ENCODE measurements around the gene CTSZ.

Gene CTSZ

DNA sequence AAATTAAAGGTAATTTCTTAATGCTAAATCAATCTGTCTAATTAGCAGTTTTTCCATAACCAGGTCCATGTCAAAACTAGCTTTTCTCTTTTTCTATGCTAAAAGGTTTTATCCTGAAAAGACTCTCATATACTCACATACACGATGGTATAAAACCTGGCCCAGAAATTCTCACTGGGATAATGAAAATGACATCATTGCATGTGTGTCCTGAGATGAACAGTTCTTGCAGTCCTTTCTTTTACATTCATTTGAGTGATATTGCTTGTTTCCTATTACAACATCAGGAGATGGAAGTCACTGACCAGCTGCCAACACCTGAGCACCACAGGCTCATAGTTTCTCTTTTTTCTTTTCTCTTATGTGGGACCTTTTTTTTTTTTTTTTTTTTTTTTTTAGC, 43.4 kb upstream of the CTSZ start:
- no peak overlapping the region for H3K4me3 ChIP-seq (ENCODE audit: low read length, poor library complexity, severe bottlenecking)

GRCh38 chr20:59048681-59049030, 41.6 kb upstream of the CTSZ start:
- Histone ChIP-seq H3K4me2 (ENCODE audit: low read depth, low read length, poor library complexity, severe bottlenecking) (peak overlapping the region; percentile 35), H3K27me3 (ENCODE audit: insufficient read depth, low read length, poor library complexity, severe bottlenecking) (peaks cover 4% of the 10 kb centered on the region), H3K9ac (ENCODE audit: low read depth, low read length, poor library complexity, severe bottlenecking) (no peak overlapping the region), H3K4me1 (ENCODE audit: insufficient read depth, low read length, poor library complexity, severe bottlenecking) (peaks cover 5% of the 10 kb centered on the region), H3K9me3 (ENCODE audit: insufficient read depth, low read depth, low read length) (no peaks in the 10 kb centered on the region), H2AFZ (ENCODE audit: low read length) (no peak overlapping the region), H3K4me3 (ENCODE audit: low read length, poor library complexity, severe bottlenecking) (no peak overlapping the region), H3K79me2 (ENCODE audit: insufficient read depth, low read length) (no peaks in the 10 kb centered on the region), H4K20me1 (ENCODE audit: insufficient read depth, low read length, poor library complexity, severe bottlenecking) (no peaks in the 10 kb centered on the region), H3K36me3 (ENCODE audit: insufficient read depth, low read length) (no peaks in the 10 kb centered on the region), H3F3A (ENCODE audit: low read depth) (no peaks in the 10 kb centered on the region), H3K9me2 (replicated peaks; ENCODE audit: low read depth, low read length) (no peaks in the 10 kb centered on the region)
- TF ChIP-seq EZH2phosphoT487 (IDR thresholded peaks at IDR 0.05; ENCODE audit: borderline replicate concordance): no peak
- TF ChIP-seq, protein P1, sequence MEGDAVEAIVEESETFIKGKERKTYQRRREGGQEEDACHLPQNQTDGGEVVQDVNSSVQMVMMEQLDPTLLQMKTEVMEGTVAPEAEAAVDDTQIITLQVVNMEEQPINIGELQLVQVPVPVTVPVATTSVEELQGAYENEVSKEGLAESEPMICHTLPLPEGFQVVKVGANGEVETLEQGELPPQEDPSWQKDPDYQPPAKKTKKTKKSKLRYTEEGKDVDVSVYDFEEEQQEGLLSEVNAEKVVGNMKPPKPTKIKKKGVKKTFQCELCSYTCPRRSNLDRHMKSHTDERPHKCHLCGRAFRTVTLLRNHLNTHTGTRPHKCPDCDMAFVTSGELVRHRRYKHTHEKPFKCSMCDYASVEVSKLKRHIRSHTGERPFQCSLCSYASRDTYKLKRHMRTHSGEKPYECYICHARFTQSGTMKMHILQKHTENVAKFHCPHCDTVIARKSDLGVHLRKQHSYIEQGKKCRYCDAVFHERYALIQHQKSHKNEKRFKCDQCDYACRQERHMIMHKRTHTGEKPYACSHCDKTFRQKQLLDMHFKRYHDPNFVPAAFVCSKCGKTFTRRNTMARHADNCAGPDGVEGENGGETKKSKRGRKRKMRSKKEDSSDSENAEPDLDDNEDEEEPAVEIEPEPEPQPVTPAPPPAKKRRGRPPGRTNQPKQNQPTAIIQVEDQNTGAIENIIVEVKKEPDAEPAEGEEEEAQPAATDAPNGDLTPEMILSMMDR (conservative IDR thresholded peaks at IDR 0.05; ENCODE audit: low read length): no peak

More for the DNA sequence above, 43.4 kb upstream of the CTSZ start:
- H3K4me1 ChIP-seq (ENCODE audit: insufficient read depth, low read length, poor library complexity, severe bottlenecking): no peaks in the 10 kb centered on the region
- no peak overlapping the region for H3K4me2 ChIP-seq (ENCODE audit: low read depth, low read length, poor library complexity, severe bottlenecking)
- H3F3A ChIP-seq (ENCODE audit: low read depth): no peaks in the 10 kb centered on the region
- no peak overlapping the region for H2AFZ ChIP-seq (ENCODE audit: low read length)
- no peaks in the 10 kb centered on the region for H3K79me2 ChIP-seq (ENCODE audit: insufficient read depth, low read length)
- H3K9ac ChIP-seq (ENCODE audit: low read depth, low read length, poor library complexity, severe bottlenecking): no peak overlapping the region
- no peaks in the 10 kb centered on the region for H4K20me1 ChIP-seq (ENCODE audit: insufficient read depth, low read length, poor library complexity, severe bottlenecking)
- no peak for TF ChIP-seq EZH2phosphoT487 (IDR thresholded peaks at IDR 0.05; ENCODE audit: borderline replicate concordance)
- TF ChIP-seq, protein P1 (conservative IDR thresholded peaks at IDR 0.05; ENCODE audit: low read length): no peak
- no peaks in the 10 kb centered on the region for H3K36me3 ChIP-seq (ENCODE audit: insufficient read depth, low read length)
- H3K27me3 ChIP-seq (ENCODE audit: insufficient read depth, low read length, poor library complexity, severe bottlenecking): peaks cover 4% of the 10 kb centered on the region
- H3K9me3 ChIP-seq (ENCODE audit: insufficient read depth, low read depth, low read length): no peaks in the 10 kb centered on the region
- H3K9me2 ChIP-seq (replicated peaks; ENCODE audit: low read depth, low read length): no peaks in the 10 kb centered on the region

DNA sequence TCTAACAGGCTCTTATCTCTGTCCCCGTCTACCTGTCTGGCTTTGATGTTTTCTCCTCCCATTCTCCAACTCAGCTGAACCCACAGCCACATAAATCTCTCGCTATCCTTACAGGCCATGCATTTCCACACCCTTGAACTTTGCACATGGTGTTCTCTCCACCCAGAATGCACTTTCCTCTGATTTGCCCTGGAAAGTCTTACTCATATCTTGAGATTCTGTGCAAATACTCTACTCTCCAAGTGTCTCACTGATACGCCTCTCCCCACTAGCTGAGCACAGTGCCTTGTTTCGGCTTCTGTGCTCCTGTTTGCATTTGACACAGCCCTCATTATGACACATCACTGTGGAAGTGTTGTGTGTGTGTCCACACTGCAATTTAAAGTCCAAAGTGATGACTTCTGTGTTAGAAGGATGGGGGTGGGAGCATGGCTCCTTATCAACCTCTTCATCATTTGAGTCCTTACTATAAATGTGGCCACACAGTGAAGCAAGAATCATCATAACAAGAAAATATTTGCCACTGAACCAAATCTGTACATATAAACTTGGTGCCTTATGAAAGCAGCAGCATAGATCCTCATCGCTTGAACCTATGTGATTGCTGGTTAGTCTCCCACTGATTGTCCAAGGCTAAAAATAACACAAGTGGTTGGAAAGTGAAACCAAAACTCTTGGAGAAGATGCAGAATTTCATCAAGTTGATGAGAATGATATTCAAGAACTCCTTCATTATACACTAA, 41.1 kb upstream of the CTSZ start:
- Histone ChIP-seq H3K4me2 (ENCODE audit: low read depth, low read length, poor library complexity, severe bottlenecking) (peak overlapping the region; percentile 35), H2AFZ (ENCODE audit: low read length) (no peak overlapping the region)

More for the DNA sequence above, 41.1 kb upstream of the CTSZ start:
- Histone ChIP-seq H3K9ac (ENCODE audit: low read depth, low read length, poor library complexity, severe bottlenecking) (no peak overlapping the region), H3K9me2 (replicated peaks; ENCODE audit: low read depth, low read length) (no peaks in the 10 kb centered on the region), H3F3A (ENCODE audit: low read depth) (no peaks in the 10 kb centered on the region), H3K9me3 (ENCODE audit: insufficient read depth, low read depth, low read length) (no peaks in the 10 kb centered on the region), H3K36me3 (ENCODE audit: insufficient read depth, low read length) (no peaks in the 10 kb centered on the region), H3K4me3 (ENCODE audit: low read length, poor library complexity, severe bottlenecking) (no peak overlapping the region), H4K20me1 (ENCODE audit: insufficient read depth, low read length, poor library complexity, severe bottlenecking) (no peaks in the 10 kb centered on the region), H3K4me1 (ENCODE audit: insufficient read depth, low read length, poor library complexity, severe bottlenecking) (peaks cover 10% of the 10 kb centered on the region), H3K79me2 (ENCODE audit: insufficient read depth, low read length) (no peaks in the 10 kb centered on the region), H3K27me3 (ENCODE audit: insufficient read depth, low read length, poor library complexity, severe bottlenecking) (peaks cover 4% of the 10 kb centered on the region)
- TF ChIP-seq EZH2phosphoT487 (IDR thresholded peaks at IDR 0.05; ENCODE audit: borderline replicate concordance): no peak
- TF ChIP-seq, protein P1 (conservative IDR thresholded peaks at IDR 0.05; ENCODE audit: low read length): no peak
